Neural crest cell (in vitro differentiated cells): ENCODE results near the gene SETD7. TPM values are rescaled to one million over a fixed set of nuclear protein-coding genes. Genes with fewer than 3 reads are reported as not detected.
A peak's percentile ranks its signal among the peaks of the same experiment; 100 is the strongest.

Experiments used
- DNase-seq: peaks from one replicate; pipeline ENCODE4 v3.0.0; 2021; ENCODE audit warnings: low read depth, mixed read lengths, low spot score
- H3K27ac Mint-ChIP-seq: one replicate; pipeline ENCODE4 v1.8.0; 2021; ENCODE audit warnings: mild to moderate bottlenecking, mixed read lengths; ENCODE audit not compliant: unreplicated experiment
- H3K27me3 Mint-ChIP-seq: 2 replicates; pipeline ENCODE4 v1.8.0; 2021; ENCODE audit warnings: low read depth, mild to moderate bottlenecking, mixed read lengths
- H3K36me3 Mint-ChIP-seq: 2 replicates; pipeline ENCODE4 v1.8.0; 2021; ENCODE audit warnings: low read depth, mild to moderate bottlenecking, mixed read lengths
- H3K4me1 Mint-ChIP-seq: 2 replicates; pipeline ENCODE4 v1.8.0; 2021; ENCODE audit warnings: mixed read lengths
- H3K4me3 Mint-ChIP-seq: one replicate; pipeline ENCODE4 v1.8.0; 2021; ENCODE audit warnings: mild to moderate bottlenecking, mixed read lengths
- H3K9me3 Mint-ChIP-seq: 2 replicates; pipeline ENCODE4 v1.8.0; 2021; ENCODE audit warnings: mixed read lengths
- CTCF ChIP-seq: fragments of 200-600 bp; sonication (generic); conservative IDR thresholded peaks from 2 replicates; pipeline ENCODE4 v1.5.0; 2021; ENCODE audit warnings: antibody characterized with exemption, mild to moderate bottlenecking
- total RNA-seq: library from RNA; stranded (reverse); gene quantifications from 2 replicates; pipeline ENCODE4 v1.2.1, GENCODE V29; 2021

SETD7 gene
- total RNA-seq, 1 donor from 2014 or later: 11.1 TPM

- Mint-ChIP-seq H3K4me3 (no peak overlapping the region), H3K27ac (no peak overlapping the region), H3K36me3 (no peaks in the 10 kb centered on the region), H3K9me3 (no peaks in the 10 kb centered on the region), H3K4me1 (peaks cover 3% of the 10 kb centered on the region), H3K27me3 (no peaks in the 10 kb centered on the region)
- DNase-seq: no peak
- no peak for TF ChIP-seq CTCF
Observed at GRCh38 chr4:139533511-139533910, 22.5 kb downstream of the SETD7 start.

- H3K4me3 Mint-ChIP-seq: no peak overlapping the region
- DNase-seq: no peak
- peak overlapping the region; percentile 65 for H3K27ac Mint-ChIP-seq
- peaks cover 3% of the 10 kb centered on the region for H3K4me1 Mint-ChIP-seq
- H3K36me3 Mint-ChIP-seq: no peaks in the 10 kb centered on the region
- no peak for TF ChIP-seq CTCF
- H3K27me3 Mint-ChIP-seq: no peaks in the 10 kb centered on the region
- H3K9me3 Mint-ChIP-seq: no peaks in the 10 kb centered on the region
Observed at GRCh38 chr4:139532947-139533346, 23.1 kb downstream of the SETD7 start.

- DNase-seq: peak; percentile 77
- Mint-ChIP-seq H3K27ac (peak overlapping the region; percentile 8), H3K4me3 (no peak overlapping the region), H3K36me3 (no peaks in the 10 kb centered on the region), H3K27me3 (no peaks in the 10 kb centered on the region), H3K9me3 (no peaks in the 10 kb centered on the region), H3K4me1 (peaks cover 3% of the 10 kb centered on the region)
- TF ChIP-seq CTCF: peak; percentile 73
Observed at GRCh38 chr4:139530833-139531427, 25.1 kb downstream of the SETD7 start.

- peaks cover 20% of the 10 kb centered on the region for H3K4me1 Mint-ChIP-seq
- no peaks in the 10 kb centered on the region for H3K9me3 Mint-ChIP-seq
- no peaks in the 10 kb centered on the region for H3K36me3 Mint-ChIP-seq
- TF ChIP-seq CTCF: no peak
- DNase-seq: no peak
- no peaks in the 10 kb centered on the region for H3K27me3 Mint-ChIP-seq
- H3K4me3 Mint-ChIP-seq: no peak overlapping the region
- no peak overlapping the region for H3K27ac Mint-ChIP-seq
Observed at GRCh38 chr4:139528377-139529005, 27.5 kb downstream of the SETD7 start.

DNA sequence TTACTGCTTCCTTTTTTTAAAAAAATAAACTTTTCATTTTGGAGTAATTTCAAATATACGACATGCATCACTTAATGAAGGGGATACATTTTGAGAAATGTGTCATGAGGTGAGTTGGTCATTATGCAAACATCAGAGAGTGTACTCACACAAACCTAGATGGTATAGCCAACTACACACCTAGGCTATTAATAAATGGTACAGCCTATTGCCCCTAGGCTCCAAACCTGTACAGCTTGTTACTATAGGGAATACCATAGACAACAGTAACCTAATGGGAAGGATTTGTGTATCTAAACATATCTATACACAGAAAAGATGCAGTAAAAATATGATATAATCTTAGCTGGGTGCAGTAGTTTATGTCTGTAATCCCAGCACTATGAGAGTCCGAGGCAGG lies 29.1 kb downstream of the SETD7 start:
- no peak overlapping the region for H3K4me3 Mint-ChIP-seq
- peaks cover 34% of the 10 kb centered on the region for H3K4me1 Mint-ChIP-seq
- no peak overlapping the region for H3K27ac Mint-ChIP-seq
- peaks cover 4% of the 10 kb centered on the region for H3K36me3 Mint-ChIP-seq
- TF ChIP-seq CTCF: no peak
- no peaks in the 10 kb centered on the region for H3K27me3 Mint-ChIP-seq
- H3K9me3 Mint-ChIP-seq: no peaks in the 10 kb centered on the region
- no peak for DNase-seq
